Skin of body (tissue), 2 donors: Measurements from ENCODE around the gene GNPDA1. TPM values are rescaled to one million over a fixed set of nuclear protein-coding genes. Genes with fewer than 3 reads are reported as not detected.

Experiments
- DNase-seq: peaks from one replicate; lab custom pipeline; 2025; lab: John Stamatoyannopoulos, UW
- total RNA-seq: library from RNA; depleted of rRNA; stranded (reverse); fragments of >200 nt; gene quantifications from one replicate; pipeline ENCODE4 v1.2.3, GENCODE V29; 2014

The GNPDA1 gene
- total RNA-seq, 1 donor from 2014 or later, result 20.6 TPM

GRCh38 chr5:141995656-141996055, 17.2 kb downstream of the GNPDA1 start:
- DNase-seq, result no peak

GRCh38 chr5:141994511-141995136, 18.2 kb downstream of the GNPDA1 start:
- DNase-seq, result no peak

GRCh38 chr5:141992349-141992963, 20.4 kb downstream of the GNPDA1 start:
- peak; percentile 56 for DNase-seq

- DNase-seq, result no peak
Observed at GRCh38 chr5:141989720-141990119, 23.1 kb downstream of the GNPDA1 start.

- no peak for DNase-seq
Observed at GRCh38 chr5:141986072-141986471, 26.8 kb downstream of the GNPDA1 start.

GRCh38 chr5:141982626-141983025, 30.2 kb downstream of the GNPDA1 start:
- DNase-seq, result no peak

GRCh38 chr5:141978389-141978788, 34.4 kb downstream of the GNPDA1 start:
- no peak for DNase-seq

GRCh38 chr5:141976176-141976575, 36.7 kb downstream of the GNPDA1 start:
- DNase-seq, result no peak

- no peak for DNase-seq
Observed at GRCh38 chr5:141973871-141974595, 38.8 kb downstream of the GNPDA1 start.

GRCh38 chr5:141969783-141970771, 42.8 kb downstream of the GNPDA1 start:
- no peak for DNase-seq

- peak; percentile 91 for DNase-seq
Observed at GRCh38 chr5:141968914-141969608, 43.8 kb downstream of the GNPDA1 start, which contains the start of gene RNF14. TSS of gene RNF14 (plus strand) at chr5:141969105. CDS start at chr5:141973589, 4,484 bp downstream.

- DNase-seq, result no peak
Observed at GRCh38 chr5:141966963-141967333, 45.9 kb downstream of the GNPDA1 start.

GRCh38 chr5:141966275-141966962, 46.4 kb downstream of the GNPDA1 start:
- no peak for DNase-seq

GRCh38 chr5:141965071-141965470, 47.8 kb downstream of the GNPDA1 start:
- DNase-seq, result no peak

GRCh38 chr5:141963701-141964100, 49.1 kb downstream of the GNPDA1 start:
- DNase-seq, result no peak

- DNase-seq, result no peak
Observed at GRCh38 chr5:141961466-141961865, 51.4 kb downstream of the GNPDA1 start.

- DNase-seq, result peak; percentile 86
Observed at GRCh38 chr5:141960449-141961323, 52.1 kb downstream of the GNPDA1 start.

- DNase-seq, result no peak
Observed at GRCh38 chr5:141960018-141960417, 52.8 kb downstream of the GNPDA1 start.

- no peak for DNase-seq
Observed at GRCh38 chr5:141958546-141959172, 54.2 kb downstream of the GNPDA1 start.
